ENCODE data around the gene CC2D1A.

Gene CC2D1A

DNA sequence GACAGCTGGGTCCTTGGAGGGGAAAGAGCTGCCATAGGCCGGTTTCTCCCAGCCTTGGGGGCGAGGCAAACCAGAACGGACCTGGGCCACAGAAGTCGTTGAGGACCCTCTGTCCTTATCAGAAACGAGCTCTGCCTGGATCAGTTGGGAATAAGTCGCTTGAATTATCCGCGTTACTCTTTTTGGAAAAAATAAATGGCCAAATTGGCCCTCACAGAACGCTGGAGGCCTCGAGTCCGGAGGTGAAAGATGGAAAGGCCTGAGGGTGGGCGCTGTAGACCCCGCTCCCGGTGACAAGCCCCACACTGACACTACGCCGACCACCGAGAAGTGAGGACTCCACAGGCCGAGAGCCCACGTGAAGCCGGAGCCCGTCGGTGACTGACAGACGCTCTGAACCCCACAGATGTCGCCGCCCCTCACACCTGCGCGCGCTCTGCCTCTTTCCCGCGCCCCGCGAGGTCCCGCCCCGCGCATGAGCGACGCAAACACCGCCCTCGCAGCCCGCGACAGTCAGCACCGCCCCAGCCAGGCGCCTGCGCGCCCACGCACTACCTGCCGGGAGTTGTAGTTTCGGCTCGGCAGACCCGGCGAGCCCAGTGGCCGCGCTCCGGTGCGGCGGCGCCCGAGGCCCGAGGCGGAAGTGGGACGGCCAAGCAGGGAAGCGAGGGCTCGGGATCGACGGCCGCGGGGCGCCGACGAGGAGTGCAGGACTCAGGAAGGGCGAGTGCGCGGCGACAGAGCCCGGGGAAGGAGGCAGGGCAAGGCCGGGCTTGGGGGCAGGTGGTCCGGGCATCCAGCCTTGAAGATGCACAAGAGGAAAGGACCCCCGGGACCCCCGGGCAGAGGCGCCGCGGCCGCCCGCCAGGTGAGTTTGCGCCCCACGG is at the start of gene CC2D1A, which contains the start of gene BRME1:
Gene CC2D1A, plus strand, starts transcription at position 568 of the 887 bp plus-strand sequence. Its CDS starts 241 bp downstream, at position 809.
Gene BRME1, minus strand, starts transcription at position 484 of the 887 bp plus-strand sequence. CDS start 1,225 bp downstream, outside the sequence.
- H3K27me3 Mint-ChIP-seq, result no peaks in the 10 kb centered on the region
- peaks cover 14% of the 10 kb centered on the region for H3K36me3 Mint-ChIP-seq (ENCODE audit: low read depth)
- H3K9me3 Mint-ChIP-seq, result peaks cover 3% of the 10 kb centered on the region
- peak within 1 kb of the TSS; percentile 91 for H3K27ac Mint-ChIP-seq
- peaks cover 23% of the 10 kb centered on the region for H3K4me1 Mint-ChIP-seq (ENCODE audit: low read depth)
- H3K4me3 Mint-ChIP-seq, result peak within 1 kb of the TSS; percentile 84
- peak; percentile 97 for DNase-seq

DNA sequence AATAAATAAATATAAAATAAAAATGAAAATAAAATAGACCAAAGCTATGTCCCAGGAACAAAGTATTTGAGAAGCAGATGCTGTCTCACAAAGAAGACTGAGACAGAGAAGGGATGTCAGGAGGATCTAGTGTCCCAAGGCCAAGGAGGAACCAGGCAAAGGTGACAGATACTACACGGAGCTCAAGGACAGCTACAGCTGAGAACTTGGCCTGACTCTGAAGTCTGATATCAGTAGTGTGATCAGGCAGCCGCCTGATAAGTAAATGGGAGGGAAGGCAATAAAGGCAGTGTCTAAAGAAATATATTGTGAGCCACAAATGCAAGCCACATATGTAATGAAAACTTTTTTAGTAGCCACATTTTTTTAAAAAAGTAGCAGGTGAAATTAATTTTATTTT is 49.5 kb upstream of the CC2D1A start:
- no peaks in the 10 kb centered on the region for H3K36me3 Mint-ChIP-seq (ENCODE audit: low read depth)
- H3K9me3 Mint-ChIP-seq, result no peaks in the 10 kb centered on the region
- no peak overlapping the region for H3K4me3 Mint-ChIP-seq
- no peaks in the 10 kb centered on the region for H3K27me3 Mint-ChIP-seq
- no peak for DNase-seq
- H3K27ac Mint-ChIP-seq, result no peak overlapping the region
- peaks cover 20% of the 10 kb centered on the region for H3K4me1 Mint-ChIP-seq (ENCODE audit: low read depth)

DNA sequence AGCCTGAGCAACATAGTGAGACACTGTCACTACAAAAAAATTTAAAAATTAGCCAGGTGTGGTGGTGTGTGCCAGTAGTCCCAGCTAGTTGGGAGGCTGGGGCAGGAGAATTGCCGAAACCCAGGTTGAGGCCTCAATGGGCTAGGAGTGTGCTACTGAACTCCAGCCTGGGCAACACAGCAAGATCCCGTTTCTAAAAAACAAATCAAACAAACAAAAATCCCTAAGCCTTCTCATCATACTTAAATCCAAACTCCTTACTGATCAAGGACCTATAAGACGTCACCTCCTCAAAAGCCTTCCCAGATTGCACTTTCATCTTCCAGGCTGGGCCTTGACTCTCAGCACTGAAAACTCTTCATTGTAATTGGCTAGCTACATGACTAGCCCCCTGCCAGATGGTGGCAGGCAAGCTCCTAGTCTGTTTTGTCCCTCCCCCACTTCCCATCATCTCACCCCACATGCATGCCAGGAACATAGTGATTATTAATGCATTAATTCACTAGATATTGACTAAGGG is 46.6 kb upstream of the CC2D1A start:
- no peak overlapping the region for H3K4me3 Mint-ChIP-seq
- no peaks in the 10 kb centered on the region for H3K36me3 Mint-ChIP-seq (ENCODE audit: low read depth)
- H3K4me1 Mint-ChIP-seq (ENCODE audit: low read depth), result peaks cover 37% of the 10 kb centered on the region
- no peaks in the 10 kb centered on the region for H3K9me3 Mint-ChIP-seq
- H3K27me3 Mint-ChIP-seq, result peaks cover 10% of the 10 kb centered on the region
- no peak overlapping the region for H3K27ac Mint-ChIP-seq
- no peak for DNase-seq

DNA sequence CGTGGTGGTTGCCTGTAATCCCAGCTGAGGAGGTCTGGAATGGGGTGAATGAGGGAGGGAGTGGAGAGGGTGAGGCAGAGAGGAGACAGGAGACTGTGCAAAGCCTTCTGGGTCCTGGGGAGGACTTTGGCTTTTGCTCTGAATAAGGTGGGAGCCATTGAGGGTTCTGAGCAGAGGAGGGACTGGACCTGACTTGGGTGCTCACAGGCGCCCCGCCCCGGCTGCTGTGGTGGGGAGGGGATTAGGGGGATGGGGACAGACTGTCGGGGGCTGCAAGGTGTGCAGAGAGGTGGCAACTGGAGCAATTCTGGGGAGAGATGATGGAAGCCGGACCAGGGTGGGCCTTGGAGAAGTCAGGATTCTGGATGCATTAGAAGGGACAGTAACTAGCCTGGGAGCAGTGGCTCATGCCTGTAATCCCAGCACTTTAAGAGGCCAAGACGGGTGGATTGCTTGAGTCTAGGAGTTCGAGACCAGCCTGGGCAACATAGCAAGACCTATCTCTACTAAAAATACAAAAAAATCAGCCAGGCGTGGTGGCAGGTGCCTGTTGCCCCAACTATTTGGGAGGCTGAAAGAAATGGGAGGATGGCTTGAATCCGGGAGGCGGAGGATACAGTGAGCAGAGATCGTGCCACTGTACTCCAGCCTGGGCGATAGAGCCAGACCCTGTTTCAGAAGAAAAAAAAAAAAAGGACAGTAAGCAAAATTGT is 45.2 kb upstream of the CC2D1A start:
- Mint-ChIP-seq H3K4me1 (ENCODE audit: low read depth) (peaks cover 41% of the 10 kb centered on the region), H3K9me3 (no peaks in the 10 kb centered on the region), H3K27me3 (peaks cover 14% of the 10 kb centered on the region), H3K27ac (peak overlapping the region; percentile 95), H3K36me3 (ENCODE audit: low read depth) (no peaks in the 10 kb centered on the region), H3K4me3 (peak overlapping the region; percentile 87)
- no peak for DNase-seq

DNA sequence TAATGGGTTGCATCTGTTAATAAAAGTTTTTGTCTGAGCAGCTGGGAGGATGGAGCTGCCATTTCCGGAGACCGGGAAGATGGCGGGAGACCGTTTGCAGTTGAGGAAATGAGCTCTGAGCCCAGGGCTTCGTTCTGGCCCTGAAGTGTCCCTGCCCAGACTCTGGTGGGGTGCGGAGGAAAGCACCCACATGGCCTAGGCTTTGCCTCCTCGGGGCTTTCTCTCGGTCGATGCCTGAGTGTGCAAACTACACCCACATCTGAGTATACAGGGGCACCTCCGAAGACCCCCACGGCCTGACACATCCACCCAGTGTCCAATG is 44.6 kb upstream of the CC2D1A start:
- H3K36me3 Mint-ChIP-seq (ENCODE audit: low read depth), result no peaks in the 10 kb centered on the region
- no peak for DNase-seq
- no peaks in the 10 kb centered on the region for H3K9me3 Mint-ChIP-seq
- H3K27me3 Mint-ChIP-seq, result peaks cover 18% of the 10 kb centered on the region
- peak overlapping the region; percentile 87 for H3K4me3 Mint-ChIP-seq
- peaks cover 45% of the 10 kb centered on the region for H3K4me1 Mint-ChIP-seq (ENCODE audit: low read depth)
- H3K27ac Mint-ChIP-seq, result peak overlapping the region; percentile 95

DNA sequence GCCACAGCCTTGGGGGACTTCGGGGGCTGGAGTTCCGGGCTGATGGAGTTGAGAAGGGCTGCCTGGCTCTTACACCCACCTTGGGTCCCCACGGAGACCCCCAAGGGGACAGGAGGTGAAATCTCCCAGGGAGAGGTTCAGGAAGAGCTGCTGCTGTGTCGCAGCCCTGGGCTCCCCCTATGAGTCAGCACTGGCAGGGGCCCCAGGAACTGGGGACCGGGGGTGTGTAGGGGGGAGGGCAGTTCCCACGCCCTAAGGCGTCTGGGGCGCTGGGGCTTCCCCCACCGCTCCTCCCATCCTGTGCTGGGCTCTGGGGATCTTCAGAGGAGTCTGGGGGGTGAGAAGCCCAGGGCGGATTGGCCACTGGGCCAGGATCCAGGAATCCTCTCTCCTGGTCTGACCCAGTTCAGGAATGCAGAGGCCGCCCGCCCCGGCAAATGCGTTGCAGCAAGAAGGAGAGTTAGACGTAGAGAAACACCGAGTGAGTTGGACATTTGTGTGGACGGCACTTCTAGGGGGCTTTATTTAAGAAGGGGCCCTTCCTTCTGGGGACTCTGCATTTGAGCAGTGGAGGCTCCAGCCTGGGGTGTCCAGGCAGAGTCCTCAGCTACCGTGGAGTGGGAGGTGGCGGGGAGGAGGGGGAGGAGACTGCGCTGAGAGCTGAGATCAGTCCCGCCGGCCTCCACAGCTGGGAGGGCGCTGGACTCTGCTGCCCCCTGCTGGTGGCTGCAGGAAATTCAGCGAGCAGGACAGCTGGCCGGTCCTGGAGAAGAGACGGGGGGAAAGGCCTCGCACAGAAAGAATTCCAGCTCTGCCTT is 44.1 kb upstream of the CC2D1A start:
- Mint-ChIP-seq H3K27me3 (peaks cover 23% of the 10 kb centered on the region), H3K27ac (peak overlapping the region; percentile 95), H3K9me3 (no peaks in the 10 kb centered on the region), H3K4me1 (ENCODE audit: low read depth) (peaks cover 49% of the 10 kb centered on the region), H3K36me3 (ENCODE audit: low read depth) (no peaks in the 10 kb centered on the region), H3K4me3 (peak overlapping the region; percentile 87)
- peak; percentile 95 for DNase-seq

DNA sequence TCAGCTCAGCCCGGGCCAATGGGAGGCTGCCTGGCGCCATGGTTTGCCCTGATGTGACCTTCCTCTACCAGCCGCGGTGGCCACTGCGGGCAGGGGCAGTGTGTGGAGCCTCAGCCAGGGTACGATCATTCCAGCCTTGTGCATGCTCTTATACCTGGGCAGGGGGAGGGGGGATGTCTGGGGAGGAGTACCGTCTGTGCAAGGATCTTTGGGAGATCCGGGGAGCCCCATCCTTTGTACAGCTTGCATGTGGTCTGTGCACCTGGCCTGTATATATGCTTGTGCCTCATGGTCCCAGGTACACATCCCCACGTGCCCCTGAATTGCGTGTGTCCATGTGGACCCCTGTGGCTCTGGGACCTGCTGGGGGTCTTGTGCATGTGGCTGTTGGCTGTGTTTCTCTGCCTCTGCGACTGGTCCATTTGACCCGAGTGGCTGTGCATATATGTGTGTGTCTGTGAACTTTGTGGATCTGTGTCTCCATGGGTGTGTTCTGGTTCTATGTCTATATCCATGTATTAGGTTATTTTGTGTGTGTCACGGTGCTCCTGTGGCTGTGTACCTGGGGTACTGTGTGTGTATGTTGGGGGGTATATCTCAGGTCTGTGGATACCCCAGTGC is 41.8 kb upstream of the CC2D1A start:
- no peaks in the 10 kb centered on the region for H3K9me3 Mint-ChIP-seq
- H3K36me3 Mint-ChIP-seq (ENCODE audit: low read depth), result no peaks in the 10 kb centered on the region
- peak; percentile 39 for DNase-seq
- peaks cover 34% of the 10 kb centered on the region for H3K27me3 Mint-ChIP-seq
- H3K4me1 Mint-ChIP-seq (ENCODE audit: low read depth), result peaks cover 53% of the 10 kb centered on the region
- peak overlapping the region; percentile 78 for H3K27ac Mint-ChIP-seq
- H3K4me3 Mint-ChIP-seq, result peak overlapping the region; percentile 71

DNA sequence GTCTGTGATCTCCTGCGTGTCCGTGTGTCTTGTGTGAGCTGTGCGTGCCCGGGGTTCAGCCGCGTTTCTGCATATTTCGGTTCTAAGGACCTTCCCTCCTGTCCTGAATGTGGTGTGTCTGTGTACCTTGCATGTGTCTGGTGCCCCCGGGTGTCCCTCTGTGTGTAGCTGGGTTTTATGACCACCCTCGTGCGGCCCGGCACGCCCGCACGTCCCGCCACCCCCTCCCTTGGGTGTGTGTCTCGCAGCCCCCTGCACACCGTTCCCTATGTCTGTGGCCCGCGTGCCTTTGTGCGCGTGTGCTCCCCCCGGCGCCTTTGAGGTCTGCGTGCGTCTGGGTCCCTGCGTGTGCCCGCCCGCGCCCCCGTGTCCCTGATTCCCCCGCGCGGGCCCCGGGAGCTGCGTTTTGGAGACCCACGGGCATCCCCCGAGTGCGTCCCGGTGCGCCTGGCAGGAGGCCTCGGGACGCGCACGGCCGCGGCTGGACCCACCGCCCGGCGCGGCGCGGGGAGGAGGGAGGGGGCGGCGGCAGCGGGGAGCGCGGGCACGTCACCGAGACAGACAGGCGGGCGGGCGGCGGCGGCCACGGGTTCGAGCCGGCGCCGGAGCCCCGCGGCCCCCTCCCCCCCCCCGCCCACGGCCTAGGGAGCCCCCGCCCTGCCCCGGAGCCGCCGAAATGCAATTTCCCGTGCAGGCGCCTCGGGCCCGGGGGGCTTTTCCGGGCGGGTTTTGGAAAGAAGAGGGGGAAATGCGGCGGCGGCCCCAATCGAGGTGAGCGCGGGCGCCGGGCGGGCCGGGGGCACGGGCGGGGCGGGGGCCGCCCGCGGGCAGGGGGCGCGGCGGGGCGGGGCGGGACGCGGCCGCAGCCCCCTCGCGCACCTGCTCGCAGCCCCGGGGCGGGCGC is 41.1 kb upstream of the CC2D1A start:
- Mint-ChIP-seq H3K27ac (peak overlapping the region; percentile 78), H3K27me3 (peaks cover 37% of the 10 kb centered on the region), H3K36me3 (ENCODE audit: low read depth) (no peaks in the 10 kb centered on the region), H3K4me1 (ENCODE audit: low read depth) (peaks cover 47% of the 10 kb centered on the region), H3K9me3 (no peaks in the 10 kb centered on the region), H3K4me3 (peak overlapping the region; percentile 71)
- DNase-seq, result peak; percentile 39

DNA sequence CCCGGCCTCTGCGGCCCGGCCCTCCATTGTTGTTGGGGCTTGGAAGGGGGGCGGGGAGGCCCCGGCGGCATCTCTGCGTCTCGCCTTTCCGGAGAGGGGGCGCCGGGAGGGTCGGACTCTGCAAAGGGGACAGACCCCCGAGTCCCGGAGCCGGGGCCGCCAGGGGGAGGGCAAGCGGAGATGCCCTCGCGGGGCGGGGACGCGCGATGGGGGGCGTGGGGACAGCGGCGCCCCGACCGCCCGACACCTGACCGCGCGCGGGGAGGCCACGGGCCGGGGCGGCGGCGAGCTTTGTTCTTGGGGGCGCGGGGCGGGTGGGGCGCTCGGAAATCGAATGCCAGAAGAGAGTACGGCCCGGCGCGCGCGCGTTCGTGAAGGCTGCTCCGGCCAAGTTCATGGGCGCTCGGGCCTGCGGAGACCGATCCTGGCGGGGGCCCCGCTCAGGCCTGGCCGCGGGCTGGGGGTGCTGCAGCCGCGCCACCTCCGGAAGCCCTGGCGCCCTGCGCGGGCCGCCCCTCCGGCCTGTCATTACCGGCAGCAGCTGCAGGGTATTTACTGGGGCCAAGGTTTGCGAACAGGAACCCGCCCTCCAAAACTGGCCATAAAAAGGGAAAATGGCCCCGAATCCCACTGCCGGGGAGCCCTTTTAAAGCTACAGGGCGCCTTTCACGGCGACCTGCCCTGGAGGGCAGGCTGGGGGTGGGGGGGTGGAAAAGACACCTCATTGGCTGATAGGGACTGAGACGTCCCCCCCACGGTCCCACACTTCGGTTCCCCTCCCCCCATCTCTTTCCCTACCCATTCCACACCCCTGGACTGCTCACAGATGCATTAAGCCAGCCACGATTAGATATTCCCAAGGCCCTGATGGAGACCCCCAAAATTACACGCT is 40.2 kb upstream of the CC2D1A start:
- H3K9me3 Mint-ChIP-seq, result no peaks in the 10 kb centered on the region
- peak overlapping the region; percentile 59 for H3K27ac Mint-ChIP-seq
- peak; percentile 47 for DNase-seq
- peaks cover 42% of the 10 kb centered on the region for H3K4me1 Mint-ChIP-seq (ENCODE audit: low read depth)
- H3K4me3 Mint-ChIP-seq, result peak overlapping the region; percentile 67
- H3K27me3 Mint-ChIP-seq, result peaks cover 43% of the 10 kb centered on the region
- H3K36me3 Mint-ChIP-seq (ENCODE audit: low read depth), result no peaks in the 10 kb centered on the region

DNA sequence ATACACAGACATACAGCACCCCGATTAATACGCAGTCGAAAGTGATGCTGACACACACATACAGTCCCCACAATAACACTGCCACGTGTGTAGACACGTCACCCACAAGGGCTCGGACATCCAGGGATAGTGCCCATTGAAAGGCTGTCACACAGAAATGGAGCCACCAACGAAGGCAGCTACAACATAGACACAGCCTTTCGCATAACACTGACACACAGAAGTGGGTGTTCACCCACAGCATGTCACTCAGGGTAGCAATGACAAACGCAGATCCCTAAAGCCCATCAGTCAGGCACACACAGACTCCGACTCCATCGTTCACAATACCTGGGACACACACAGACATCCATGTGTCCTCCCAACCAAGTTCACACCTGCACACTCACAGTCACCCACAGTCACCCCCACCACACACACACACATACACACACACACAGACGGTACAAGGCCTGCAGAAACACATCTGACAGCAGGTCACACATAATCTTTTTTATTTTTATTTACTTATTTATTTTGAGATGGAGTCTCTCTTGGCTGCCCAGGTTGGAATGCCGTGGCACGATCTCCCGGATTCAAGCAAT is 39.4 kb upstream of the CC2D1A start:
- Mint-ChIP-seq H3K4me1 (ENCODE audit: low read depth) (peaks cover 34% of the 10 kb centered on the region), H3K27ac (peak overlapping the region; percentile 59), H3K4me3 (peak overlapping the region; percentile 67), H3K27me3 (peaks cover 48% of the 10 kb centered on the region), H3K36me3 (ENCODE audit: low read depth) (no peaks in the 10 kb centered on the region), H3K9me3 (no peaks in the 10 kb centered on the region)
- no peak for DNase-seq

DNA sequence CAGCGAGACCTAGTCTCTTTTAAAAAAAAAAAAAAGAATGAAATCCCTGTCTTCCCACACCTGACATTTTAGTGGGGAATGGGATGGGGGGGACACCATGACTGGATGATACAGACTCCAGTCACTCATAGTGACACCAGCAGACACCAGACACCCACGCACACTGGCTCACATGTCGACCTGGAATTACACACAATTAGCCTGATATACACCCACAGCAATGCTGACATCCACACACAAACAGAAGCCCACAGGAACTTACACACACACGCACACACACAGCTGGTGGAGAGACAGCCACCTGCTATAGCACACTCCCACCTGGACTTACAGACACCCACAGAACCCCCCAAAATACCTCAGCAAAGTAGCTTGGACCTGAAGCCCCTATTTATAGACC is 37.3 kb upstream of the CC2D1A start:
- DNase-seq, result no peak
- peaks cover 23% of the 10 kb centered on the region for H3K4me1 Mint-ChIP-seq (ENCODE audit: low read depth)
- no peak overlapping the region for H3K4me3 Mint-ChIP-seq
- H3K27me3 Mint-ChIP-seq, result peaks cover 52% of the 10 kb centered on the region
- H3K27ac Mint-ChIP-seq, result no peak overlapping the region
- H3K36me3 Mint-ChIP-seq (ENCODE audit: low read depth), result no peaks in the 10 kb centered on the region
- no peaks in the 10 kb centered on the region for H3K9me3 Mint-ChIP-seq

DNA sequence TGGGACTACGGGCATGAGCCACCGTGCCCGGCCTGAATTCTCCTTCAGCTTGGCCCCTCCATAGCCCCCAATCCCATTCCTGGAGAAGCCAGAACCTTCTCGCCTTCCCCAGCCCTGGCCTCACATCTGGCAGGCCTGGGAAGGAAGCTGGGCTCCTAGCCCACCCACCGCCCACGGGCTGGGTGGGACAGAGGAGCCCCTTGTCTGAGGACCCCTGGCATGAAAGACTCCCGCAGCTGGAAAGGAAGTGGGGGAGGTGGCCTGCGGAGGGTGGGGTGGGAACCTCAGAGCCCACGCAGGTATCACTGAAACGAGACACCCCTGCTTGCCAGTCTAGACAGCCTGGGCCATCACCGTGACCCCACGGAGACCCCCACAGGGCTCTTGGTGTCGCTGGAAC is 36.7 kb upstream of the CC2D1A start:
- Mint-ChIP-seq H3K4me3 (no peak overlapping the region), H3K4me1 (ENCODE audit: low read depth) (peaks cover 19% of the 10 kb centered on the region), H3K27me3 (peaks cover 49% of the 10 kb centered on the region), H3K9me3 (no peaks in the 10 kb centered on the region), H3K27ac (no peak overlapping the region), H3K36me3 (ENCODE audit: low read depth) (no peaks in the 10 kb centered on the region)
- no peak for DNase-seq
